Hepatocyte (in vitro differentiated cells): Measurements from ENCODE around the gene BLOC1S1.

Experiments
- EZH2 ChIP-seq: fragments of 200-600 bp; sonication (generic); IDR thresholded peaks from 2 replicates; pipeline ENCODE4 v1.6.1; 2016; ENCODE audit warnings: antibody characterized with exemption, mild to moderate bottlenecking, borderline replicate concordance
- EZH2phosphoT487 ChIP-seq: fragments of 200-600 bp; sonication (generic); IDR thresholded peaks from one replicate; pipeline ENCODE4 v1.6.1; 2018; ENCODE audit warnings: antibody characterized with exemption, mild to moderate bottlenecking, low read depth, moderate library complexity; ENCODE audit not compliant: unreplicated experiment, severe bottlenecking
- TF ChIP-seq, protein P1 (sequence below): fragments of 200-600 bp; sonication (generic); IDR thresholded peaks from 2 replicates; pipeline ENCODE4 v1.5.1; 2016; ENCODE audit warnings: antibody characterized with exemption, mild to moderate bottlenecking; ENCODE audit not compliant: poor library complexity

DNA sequence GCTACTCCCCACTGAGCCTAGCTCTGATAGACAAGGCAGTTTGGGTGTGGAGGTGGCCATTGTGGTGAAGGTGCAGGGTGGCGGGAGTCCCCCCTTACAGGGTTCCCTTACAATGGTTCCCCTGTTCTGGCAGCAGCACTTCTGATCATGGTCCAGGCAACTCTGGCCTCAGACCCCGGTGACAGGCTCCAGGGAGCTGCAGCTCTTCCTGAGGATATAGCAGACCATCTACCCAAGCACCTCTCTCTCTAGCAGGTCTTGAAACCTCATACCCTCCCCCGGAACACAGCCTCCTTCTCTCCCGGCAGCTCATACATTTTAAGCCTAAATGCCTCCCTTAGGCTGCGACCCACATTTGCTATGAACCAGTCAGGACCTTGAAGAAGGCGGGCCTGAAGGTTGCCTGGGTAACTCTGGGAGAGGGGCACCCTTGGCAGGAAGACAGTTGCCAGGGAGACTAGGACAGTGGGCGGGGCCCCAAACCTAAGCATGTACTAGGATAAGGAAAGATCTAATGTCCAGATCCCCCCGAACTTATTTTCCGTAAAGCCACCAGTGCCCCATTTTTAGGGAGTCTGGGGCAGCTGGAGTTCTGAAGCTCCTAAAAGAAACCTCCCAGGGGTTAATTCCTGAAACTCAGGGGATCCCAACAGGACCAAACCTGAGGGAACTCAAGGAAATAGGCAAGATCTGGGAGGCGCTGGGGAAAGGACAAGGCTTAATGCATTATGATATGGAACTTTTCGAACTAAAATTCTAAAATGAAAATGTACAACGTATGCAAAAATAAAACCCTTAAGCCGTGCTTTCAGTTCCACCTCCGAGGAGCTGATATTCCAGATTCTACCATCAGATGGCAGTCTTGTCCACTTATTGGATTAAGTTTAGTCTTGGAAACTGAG lies 22.5 kb downstream of the BLOC1S1 start:
- TF ChIP-seq EZH2 (no peak), EZH2phosphoT487 (no peak)
- TF ChIP-seq, protein P1, sequence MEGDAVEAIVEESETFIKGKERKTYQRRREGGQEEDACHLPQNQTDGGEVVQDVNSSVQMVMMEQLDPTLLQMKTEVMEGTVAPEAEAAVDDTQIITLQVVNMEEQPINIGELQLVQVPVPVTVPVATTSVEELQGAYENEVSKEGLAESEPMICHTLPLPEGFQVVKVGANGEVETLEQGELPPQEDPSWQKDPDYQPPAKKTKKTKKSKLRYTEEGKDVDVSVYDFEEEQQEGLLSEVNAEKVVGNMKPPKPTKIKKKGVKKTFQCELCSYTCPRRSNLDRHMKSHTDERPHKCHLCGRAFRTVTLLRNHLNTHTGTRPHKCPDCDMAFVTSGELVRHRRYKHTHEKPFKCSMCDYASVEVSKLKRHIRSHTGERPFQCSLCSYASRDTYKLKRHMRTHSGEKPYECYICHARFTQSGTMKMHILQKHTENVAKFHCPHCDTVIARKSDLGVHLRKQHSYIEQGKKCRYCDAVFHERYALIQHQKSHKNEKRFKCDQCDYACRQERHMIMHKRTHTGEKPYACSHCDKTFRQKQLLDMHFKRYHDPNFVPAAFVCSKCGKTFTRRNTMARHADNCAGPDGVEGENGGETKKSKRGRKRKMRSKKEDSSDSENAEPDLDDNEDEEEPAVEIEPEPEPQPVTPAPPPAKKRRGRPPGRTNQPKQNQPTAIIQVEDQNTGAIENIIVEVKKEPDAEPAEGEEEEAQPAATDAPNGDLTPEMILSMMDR = peak; percentile 94
